HEK293 (cell line): ENCODE measurements around the gene CLNK.

Source experiments
- CTCF ChIA-PET: fragments of 350-600 bp; formaldehyde crosslinking; extraction: SDS; loops from one replicate; lab custom pipeline; 2021; ENCODE audit warnings: antibody characterized with exemption; lab: Yijun Ruan, JAX
- POLR2A ChIA-PET: fragments of 300-600 bp; formaldehyde crosslinking; extraction: SDS; loops from one replicate; lab custom pipeline; 2020; ENCODE audit warnings: antibody characterized with exemption, inconsistent platforms; lab: Yijun Ruan, JAX
- H3K27ac ChIP-seq: fragments of 200-500 bp; sonication (Bioruptor generic); 2 replicates; pipeline ENCODE4 v1.5.1; 2014; ENCODE audit warnings: low read depth, low read length, control low read depth, inconsistent platforms; ENCODE audit errors: extremely low read depth
- H3K36me3 ChIP-seq, 2 experiments: fragments of 200-500 bp in 1 of 2; sonication (Bioruptor generic) in 1 of 2; 1 replicate in 1 of 2; 2 replicates in 1 of 2; pipeline ENCODE4 v1.5.1; 2014 to 2017; ENCODE audit warnings: inconsistent platforms in 2 of 2, low read length in 2 of 2; ENCODE audit not compliant: control insufficient read depth in 2 of 2, insufficient read depth in 1 of 2
- H3K4me1 ChIP-seq: fragments of 200-500 bp; sonication (Bioruptor generic); 2 replicates; pipeline ENCODE4 v1.5.1; 2014; ENCODE audit warnings: mild to moderate bottlenecking, low read length, inconsistent platforms; ENCODE audit not compliant: control insufficient read depth, insufficient read depth
- H3K4me3 ChIP-seq: 2 replicates; pipeline ENCODE4 v1.5.1; 2011; ENCODE audit warnings: low read depth, mild to moderate bottlenecking, control low read depth, low read length, moderate library complexity
- H3K9me3 ChIP-seq: fragments of 200-500 bp; sonication (Bioruptor generic); 2 replicates; pipeline ENCODE4 v1.5.1; 2014; ENCODE audit warnings: low read depth, low read length, inconsistent platforms; ENCODE audit not compliant: control insufficient read depth, insufficient read depth
- SCRT1 ChIP-seq: fragments of 450-650 bp; formaldehyde crosslinking; IDR thresholded peaks from 2 replicates; pipeline ENCODE4 v1.5.1; 2016; ENCODE audit warnings: missing biosample characterization, missing genetic modification characterization, borderline replicate concordance
- SP2 ChIP-seq: fragments of 450-650 bp; formaldehyde crosslinking; IDR thresholded peaks from 2 replicates; pipeline ENCODE4 v1.5.1; 2016; ENCODE audit warnings: missing biosample characterization, missing genetic modification characterization
- WT1 ChIP-seq: fragments of 450-650 bp; formaldehyde crosslinking; IDR thresholded peaks from 2 replicates; pipeline ENCODE4 v1.5.1; 2016; ENCODE audit warnings: missing biosample characterization, missing genetic modification characterization
- ZFP37 ChIP-seq: fragments of 450-650 bp; formaldehyde crosslinking; IDR thresholded peaks from 2 replicates; pipeline ENCODE4 v1.5.1; 2016; ENCODE audit warnings: missing biosample characterization, missing genetic modification characterization
- ZNF132 ChIP-seq: fragments of 450-650 bp; formaldehyde crosslinking; IDR thresholded peaks from 2 replicates; pipeline ENCODE4 v1.5.1; 2017; ENCODE audit warnings: missing biosample characterization, missing genetic modification characterization, borderline replicate concordance
- ZNF146 ChIP-seq: fragments of 450-650 bp; formaldehyde crosslinking; IDR thresholded peaks from 2 replicates; pipeline ENCODE4 v1.5.1; 2016; ENCODE audit warnings: missing biosample characterization, missing genetic modification characterization
- ZNF19 ChIP-seq: fragments of 450-650 bp; formaldehyde crosslinking; IDR thresholded peaks from 2 replicates; pipeline ENCODE4; 2016; ENCODE audit warnings: missing biosample characterization, missing genetic modification characterization, low read depth
- ZNF248 ChIP-seq: fragments of 450-650 bp; formaldehyde crosslinking; IDR thresholded peaks from 2 replicates; pipeline ENCODE4 v1.5.1; 2017; ENCODE audit warnings: missing biosample characterization, missing genetic modification characterization
- ZNF350 ChIP-seq: fragments of 450-650 bp; formaldehyde crosslinking; IDR thresholded peaks from 2 replicates; pipeline ENCODE4 v1.5.0; 2017; ENCODE audit warnings: missing biosample characterization, mild to moderate bottlenecking, missing genetic modification characterization
- ZNF354C ChIP-seq: fragments of 450-650 bp; formaldehyde crosslinking; IDR thresholded peaks from 2 replicates; pipeline ENCODE4 v1.5.1; 2016; ENCODE audit warnings: missing biosample characterization, missing genetic modification characterization, low read depth, borderline replicate concordance
- ZNF658 ChIP-seq: fragments of 450-650 bp; formaldehyde crosslinking; IDR thresholded peaks from 2 replicates; pipeline ENCODE4; 2016; ENCODE audit warnings: missing biosample characterization, missing genetic modification characterization
- ZNF747 ChIP-seq: fragments of 450-650 bp; formaldehyde crosslinking; IDR thresholded peaks from 2 replicates; pipeline ENCODE4 v1.5.1; 2016; ENCODE audit warnings: missing biosample characterization, missing genetic modification characterization
- TF ChIP-seq, protein P1 (sequence below): fragments of 450-650 bp; formaldehyde crosslinking; IDR thresholded peaks from 2 replicates; pipeline ENCODE4 v1.5.1; 2016; ENCODE audit warnings: missing biosample characterization, missing genetic modification characterization, borderline replicate concordance
- TF ChIP-seq, protein P2 (sequence below): fragments of 450-650 bp; formaldehyde crosslinking; IDR thresholded peaks from 2 replicates; pipeline ENCODE4 v1.5.1; 2016; ENCODE audit warnings: missing biosample characterization, missing genetic modification characterization
- TF ChIP-seq, protein P3 (sequence below): fragments of 450-650 bp; formaldehyde crosslinking; IDR thresholded peaks from 2 replicates; pipeline ENCODE4 v1.5.1; 2016; ENCODE audit warnings: missing biosample characterization, missing genetic modification characterization
- TF ChIP-seq, protein P4 (sequence below): fragments of 450-650 bp; formaldehyde crosslinking; IDR thresholded peaks from 2 replicates; pipeline ENCODE4 v1.5.1; 2017; ENCODE audit warnings: missing biosample characterization, missing genetic modification characterization
- TF ChIP-seq, protein P5 (sequence below): fragments of 450-650 bp; formaldehyde crosslinking; IDR thresholded peaks from 2 replicates; pipeline ENCODE4 v1.5.1; 2016; ENCODE audit warnings: missing biosample characterization, missing genetic modification characterization

The CLNK gene

DNA sequence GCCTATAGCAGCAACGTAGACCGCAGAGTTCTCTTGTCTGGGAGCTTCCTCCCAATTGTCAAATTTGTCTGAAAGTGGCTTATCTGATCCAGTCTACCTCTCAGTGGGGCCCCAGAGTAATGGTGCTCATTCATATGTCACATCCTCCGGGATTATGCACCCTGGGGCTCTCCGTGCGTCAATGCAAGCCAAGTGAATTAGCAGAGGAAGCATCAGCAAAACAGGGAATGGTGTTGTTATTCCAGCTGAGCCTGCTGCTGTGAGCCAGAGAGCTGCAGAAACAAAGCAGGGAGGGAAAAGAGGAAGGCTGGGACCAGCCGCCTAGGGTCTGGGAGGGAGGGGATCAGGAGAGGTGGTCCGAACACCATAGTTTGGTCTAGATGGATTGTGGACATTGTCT lies 95.2 kb downstream of the CLNK start (continued):
- TF ChIP-seq, protein P1, sequence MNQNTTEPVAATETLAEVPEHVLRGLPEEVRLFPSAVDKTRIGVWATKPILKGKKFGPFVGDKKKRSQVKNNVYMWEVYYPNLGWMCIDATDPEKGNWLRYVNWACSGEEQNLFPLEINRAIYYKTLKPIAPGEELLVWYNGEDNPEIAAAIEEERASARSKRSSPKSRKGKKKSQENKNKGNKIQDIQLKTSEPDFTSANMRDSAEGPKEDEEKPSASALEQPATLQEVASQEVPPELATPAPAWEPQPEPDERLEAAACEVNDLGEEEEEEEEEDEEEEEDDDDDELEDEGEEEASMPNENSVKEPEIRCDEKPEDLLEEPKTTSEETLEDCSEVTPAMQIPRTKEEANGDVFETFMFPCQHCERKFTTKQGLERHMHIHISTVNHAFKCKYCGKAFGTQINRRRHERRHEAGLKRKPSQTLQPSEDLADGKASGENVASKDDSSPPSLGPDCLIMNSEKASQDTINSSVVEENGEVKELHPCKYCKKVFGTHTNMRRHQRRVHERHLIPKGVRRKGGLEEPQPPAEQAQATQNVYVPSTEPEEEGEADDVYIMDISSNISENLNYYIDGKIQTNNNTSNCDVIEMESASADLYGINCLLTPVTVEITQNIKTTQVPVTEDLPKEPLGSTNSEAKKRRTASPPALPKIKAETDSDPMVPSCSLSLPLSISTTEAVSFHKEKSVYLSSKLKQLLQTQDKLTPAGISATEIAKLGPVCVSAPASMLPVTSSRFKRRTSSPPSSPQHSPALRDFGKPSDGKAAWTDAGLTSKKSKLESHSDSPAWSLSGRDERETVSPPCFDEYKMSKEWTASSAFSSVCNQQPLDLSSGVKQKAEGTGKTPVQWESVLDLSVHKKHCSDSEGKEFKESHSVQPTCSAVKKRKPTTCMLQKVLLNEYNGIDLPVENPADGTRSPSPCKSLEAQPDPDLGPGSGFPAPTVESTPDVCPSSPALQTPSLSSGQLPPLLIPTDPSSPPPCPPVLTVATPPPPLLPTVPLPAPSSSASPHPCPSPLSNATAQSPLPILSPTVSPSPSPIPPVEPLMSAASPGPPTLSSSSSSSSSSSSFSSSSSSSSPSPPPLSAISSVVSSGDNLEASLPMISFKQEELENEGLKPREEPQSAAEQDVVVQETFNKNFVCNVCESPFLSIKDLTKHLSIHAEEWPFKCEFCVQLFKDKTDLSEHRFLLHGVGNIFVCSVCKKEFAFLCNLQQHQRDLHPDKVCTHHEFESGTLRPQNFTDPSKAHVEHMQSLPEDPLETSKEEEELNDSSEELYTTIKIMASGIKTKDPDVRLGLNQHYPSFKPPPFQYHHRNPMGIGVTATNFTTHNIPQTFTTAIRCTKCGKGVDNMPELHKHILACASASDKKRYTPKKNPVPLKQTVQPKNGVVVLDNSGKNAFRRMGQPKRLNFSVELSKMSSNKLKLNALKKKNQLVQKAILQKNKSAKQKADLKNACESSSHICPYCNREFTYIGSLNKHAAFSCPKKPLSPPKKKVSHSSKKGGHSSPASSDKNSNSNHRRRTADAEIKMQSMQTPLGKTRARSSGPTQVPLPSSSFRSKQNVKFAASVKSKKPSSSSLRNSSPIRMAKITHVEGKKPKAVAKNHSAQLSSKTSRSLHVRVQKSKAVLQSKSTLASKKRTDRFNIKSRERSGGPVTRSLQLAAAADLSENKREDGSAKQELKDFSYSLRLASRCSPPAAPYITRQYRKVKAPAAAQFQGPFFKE (tag by site-specific recombination) = no peak
- TF ChIP-seq ZNF19 (tag by site-specific recombination) (no peak), ZNF354C (tag by site-specific recombination) (no peak), SP2 (tag by site-specific recombination) (no peak), ZNF146 (tag by site-specific recombination) (no peak), ZNF248 (no peak), SCRT1 (tag by site-specific recombination) (no peak), ZNF132 (no peak), ZNF350 (tag by site-specific recombination) (no peak)
- TF ChIP-seq, protein P2, sequence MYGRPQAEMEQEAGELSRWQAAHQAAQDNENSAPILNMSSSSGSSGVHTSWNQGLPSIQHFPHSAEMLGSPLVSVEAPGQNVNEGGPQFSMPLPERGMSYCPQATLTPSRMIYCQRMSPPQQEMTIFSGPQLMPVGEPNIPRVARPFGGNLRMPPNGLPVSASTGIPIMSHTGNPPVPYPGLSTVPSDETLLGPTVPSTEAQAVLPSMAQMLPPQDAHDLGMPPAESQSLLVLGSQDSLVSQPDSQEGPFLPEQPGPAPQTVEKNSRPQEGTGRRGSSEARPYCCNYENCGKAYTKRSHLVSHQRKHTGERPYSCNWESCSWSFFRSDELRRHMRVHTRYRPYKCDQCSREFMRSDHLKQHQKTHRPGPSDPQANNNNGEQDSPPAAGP (tag by site-specific recombination) = peak; percentile 40; the same call in 1 of the 2 replicates
- TF ChIP-seq, protein P3, sequence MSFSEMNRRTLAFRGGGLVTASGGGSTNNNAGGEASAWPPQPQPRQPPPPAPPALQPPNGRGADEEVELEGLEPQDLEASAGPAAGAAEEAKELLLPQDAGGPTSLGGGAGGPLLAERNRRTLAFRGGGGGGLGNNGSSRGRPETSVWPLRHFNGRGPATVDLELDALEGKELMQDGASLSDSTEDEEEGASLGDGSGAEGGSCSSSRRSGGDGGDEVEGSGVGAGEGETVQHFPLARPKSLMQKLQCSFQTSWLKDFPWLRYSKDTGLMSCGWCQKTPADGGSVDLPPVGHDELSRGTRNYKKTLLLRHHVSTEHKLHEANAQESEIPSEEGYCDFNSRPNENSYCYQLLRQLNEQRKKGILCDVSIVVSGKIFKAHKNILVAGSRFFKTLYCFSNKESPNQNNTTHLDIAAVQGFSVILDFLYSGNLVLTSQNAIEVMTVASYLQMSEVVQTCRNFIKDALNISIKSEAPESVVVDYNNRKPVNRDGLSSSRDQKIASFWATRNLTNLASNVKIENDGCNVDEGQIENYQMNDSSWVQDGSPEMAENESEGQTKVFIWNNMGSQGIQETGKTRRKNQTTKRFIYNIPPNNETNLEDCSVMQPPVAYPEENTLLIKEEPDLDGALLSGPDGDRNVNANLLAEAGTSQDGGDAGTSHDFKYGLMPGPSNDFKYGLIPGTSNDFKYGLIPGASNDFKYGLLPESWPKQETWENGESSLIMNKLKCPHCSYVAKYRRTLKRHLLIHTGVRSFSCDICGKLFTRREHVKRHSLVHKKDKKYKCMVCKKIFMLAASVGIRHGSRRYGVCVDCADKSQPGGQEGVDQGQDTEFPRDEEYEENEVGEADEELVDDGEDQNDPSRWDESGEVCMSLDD (tag by site-specific recombination) = no peak
- TF ChIP-seq, all 188 proteins: peak for 12

DNA sequence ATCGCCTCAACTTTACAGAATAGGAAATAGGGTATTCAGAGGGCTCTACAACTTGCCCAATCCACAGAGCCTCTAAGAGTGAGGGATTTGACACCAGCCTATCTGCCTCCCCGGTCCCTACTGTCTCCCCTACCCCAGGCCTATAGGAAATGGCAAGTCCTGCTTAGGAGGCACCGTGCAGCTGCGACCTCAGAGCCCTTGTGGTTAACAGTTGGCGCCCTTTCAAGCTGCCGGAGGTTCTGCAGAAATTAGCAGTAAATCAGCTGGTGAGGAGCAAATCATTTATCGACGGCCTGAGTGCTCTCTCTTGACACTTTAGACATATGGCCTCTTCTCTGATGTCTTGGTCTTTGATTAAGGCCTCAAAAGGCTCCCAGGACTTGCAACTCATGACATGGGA lies 96.9 kb downstream of the CLNK start:
- Histone ChIP-seq H3K36me3 (no peaks in the 10 kb centered on the region), H3K4me3 (no peak overlapping the region), H3K9me3 (no peaks in the 10 kb centered on the region), H3K4me1 (no peaks in the 10 kb centered on the region), H3K27ac (no peak overlapping the region)
- POLR2A ChIA-PET = no interaction called here
- TF ChIP-seq ZFP37 = no peak
- TF ChIP-seq ZNF658 (tag by site-specific recombination) = no peak
- no peak for TF ChIP-seq SP2 (tag by site-specific recombination)
- TF ChIP-seq, protein P4, sequence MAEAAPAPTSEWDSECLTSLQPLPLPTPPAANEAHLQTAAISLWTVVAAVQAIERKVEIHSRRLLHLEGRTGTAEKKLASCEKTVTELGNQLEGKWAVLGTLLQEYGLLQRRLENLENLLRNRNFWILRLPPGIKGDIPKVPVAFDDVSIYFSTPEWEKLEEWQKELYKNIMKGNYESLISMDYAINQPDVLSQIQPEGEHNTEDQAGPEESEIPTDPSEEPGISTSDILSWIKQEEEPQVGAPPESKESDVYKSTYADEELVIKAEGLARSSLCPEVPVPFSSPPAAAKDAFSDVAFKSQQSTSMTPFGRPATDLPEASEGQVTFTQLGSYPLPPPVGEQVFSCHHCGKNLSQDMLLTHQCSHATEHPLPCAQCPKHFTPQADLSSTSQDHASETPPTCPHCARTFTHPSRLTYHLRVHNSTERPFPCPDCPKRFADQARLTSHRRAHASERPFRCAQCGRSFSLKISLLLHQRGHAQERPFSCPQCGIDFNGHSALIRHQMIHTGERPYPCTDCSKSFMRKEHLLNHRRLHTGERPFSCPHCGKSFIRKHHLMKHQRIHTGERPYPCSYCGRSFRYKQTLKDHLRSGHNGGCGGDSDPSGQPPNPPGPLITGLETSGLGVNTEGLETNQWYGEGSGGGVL (tag by site-specific recombination) = no peak
- no peak for TF ChIP-seq ZNF747 (tag by site-specific recombination)
- TF ChIP-seq, protein P5, sequence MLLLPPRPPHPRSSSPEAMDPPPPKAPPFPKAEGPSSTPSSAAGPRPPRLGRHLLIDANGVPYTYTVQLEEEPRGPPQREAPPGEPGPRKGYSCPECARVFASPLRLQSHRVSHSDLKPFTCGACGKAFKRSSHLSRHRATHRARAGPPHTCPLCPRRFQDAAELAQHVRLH (tag by site-specific recombination) = no peak
- no peak for TF ChIP-seq WT1 (tag by site-specific recombination)
- CTCF ChIA-PET = no interaction called here
